ENCODE results near the gene LEF1.

Gene LEF1

GRCh38 chr4:108078024-108078733 is 90.6 kb downstream of the LEF1 start:
- TF ChIP-seq REST (IDR thresholded peaks at IDR 0.05; ENCODE audit: low read depth) = no peak
- TF ChIP-seq TAF1 (IDR thresholded peaks at IDR 0.05; ENCODE audit: low read depth) = no peak
- no peak for TF ChIP-seq CEBPB (IDR thresholded peaks at IDR 0.05)
- TF ChIP-seq EGR1 (IDR thresholded peaks at IDR 0.05) = no peak
- no peak for TF ChIP-seq MAX (IDR thresholded peaks at IDR 0.05)
- TF ChIP-seq NFIC (IDR thresholded peaks at IDR 0.05) = no peak
- no peak for TF ChIP-seq YY1 (IDR thresholded peaks at IDR 0.05; ENCODE audit: low read depth)
- no peak for TF ChIP-seq ZBTB7A (IDR thresholded peaks at IDR 0.05; ENCODE audit: low read depth)
- TF ChIP-seq EP300 (IDR thresholded peaks at IDR 0.05; ENCODE audit: borderline replicate concordance) = no peak
- TF ChIP-seq RAD21 (IDR thresholded peaks at IDR 0.05; ENCODE audit: low read depth) = no peak
- TF ChIP-seq FOXM1 (IDR thresholded peaks at IDR 0.05; ENCODE audit: borderline replicate concordance, low read depth) = no peak
- no peak for TF ChIP-seq USF1 (IDR thresholded peaks at IDR 0.05)
- TF ChIP-seq TEAD4 (IDR thresholded peaks at IDR 0.05) = no peak
- TF ChIP-seq TCF12 (IDR thresholded peaks at IDR 0.05; ENCODE audit: low read depth) = no peak
- TF ChIP-seq CREB1 (IDR thresholded peaks at IDR 0.05; ENCODE audit: low read depth) = no peak

- TF ChIP-seq TCF12 (IDR thresholded peaks at IDR 0.05; ENCODE audit: low read depth) = no peak
- no peak for TF ChIP-seq CREB1 (IDR thresholded peaks at IDR 0.05; ENCODE audit: low read depth)
- TF ChIP-seq USF1 (IDR thresholded peaks at IDR 0.05) = no peak
- no peak for TF ChIP-seq EP300 (IDR thresholded peaks at IDR 0.05; ENCODE audit: borderline replicate concordance)
- TF ChIP-seq CEBPB (IDR thresholded peaks at IDR 0.05) = no peak
- TF ChIP-seq FOXM1 (IDR thresholded peaks at IDR 0.05; ENCODE audit: borderline replicate concordance, low read depth) = no peak
- no peak for TF ChIP-seq MAX (IDR thresholded peaks at IDR 0.05)
- TF ChIP-seq NFIC (IDR thresholded peaks at IDR 0.05) = no peak
- no peak for TF ChIP-seq ZBTB7A (IDR thresholded peaks at IDR 0.05; ENCODE audit: low read depth)
- TF ChIP-seq RAD21 (IDR thresholded peaks at IDR 0.05; ENCODE audit: low read depth) = no peak
- no peak for TF ChIP-seq TEAD4 (IDR thresholded peaks at IDR 0.05)
- no peak for TF ChIP-seq EGR1 (IDR thresholded peaks at IDR 0.05)
- TF ChIP-seq REST (IDR thresholded peaks at IDR 0.05; ENCODE audit: low read depth) = no peak
- TF ChIP-seq YY1 (IDR thresholded peaks at IDR 0.05; ENCODE audit: low read depth) = no peak
- no peak for TF ChIP-seq TAF1 (IDR thresholded peaks at IDR 0.05; ENCODE audit: low read depth)
Observed at GRCh38 chr4:108072300-108072699, 96.4 kb downstream of the LEF1 start.

GRCh38 chr4:108070775-108071174 is 98.0 kb downstream of the LEF1 start:
- no peak for TF ChIP-seq MAX (IDR thresholded peaks at IDR 0.05)

- TF ChIP-seq REST (IDR thresholded peaks at IDR 0.05; ENCODE audit: low read depth) = no peak
Observed at GRCh38 chr4:108068442-108068841, 100.3 kb downstream of the LEF1 start.
